ENCODE results near the gene CALML4. TPM values are rescaled to one million over a fixed set of nuclear protein-coding genes. Genes with fewer than 3 reads are reported as not detected.
A peak's percentile ranks its signal among the peaks of the same experiment; 100 is the strongest.

CALML4 gene
- total RNA-seq, 2 donors from 2014 or later = 3.3 to 12.7 TPM

GRCh38 chr15:68201879-68202261 is 3.3 kb downstream of the CALML4 start:
- WGBS, 2 donors = 35 to 49% methylated on average over 3 of the region's 3 CpGs
- TF ChIP-seq CTCF (IDR thresholded peaks at IDR 0.05) (no peak), POLR2A (IDR thresholded peaks at IDR 0.05) (no peak)
- intact Hi-C loops (cut with DNase I) = no loop called here

GRCh38 chr15:68201153-68201878 is 3.8 kb downstream of the CALML4 start:
- no peaks in the 10 kb centered on the region for H3K36me3 ChIP-seq (replicated peaks in 1 of 2; ENCODE audit: insufficient read depth in 1 of 2, low read depth in 2 of 2)
- no peak for TF ChIP-seq CTCF (IDR thresholded peaks at IDR 0.05)
- no peak for TF ChIP-seq POLR2A (IDR thresholded peaks at IDR 0.05)
- ATAC-seq (no peak), DNase-seq (no peak)
- H3K4me1 ChIP-seq = peaks cover 49% of the 10 kb centered on the region
- H3K9me3 ChIP-seq = no peaks in the 10 kb centered on the region
- 86 to 100% methylated on average over 3 to 7 of the region's 7 CpGs for WGBS, 2 donors
- intact Hi-C loops (cut with DNase I) = no loop called here
- H3K27ac ChIP-seq = no peak overlapping the region
- H3K27me3 ChIP-seq = no peaks in the 10 kb centered on the region
- no peak overlapping the region for H3K4me3 ChIP-seq

More at GRCh38 chr15:68201879-68202261, 3.3 kb downstream of the CALML4 start:
- Histone ChIP-seq H3K4me3 (no peak overlapping the region), H3K27me3 (no peaks in the 10 kb centered on the region), H3K27ac (no peak overlapping the region), H3K4me1 (peaks cover 51% of the 10 kb centered on the region), H3K9me3 (no peaks in the 10 kb centered on the region), H3K36me3 (replicated peaks in 1 of 2; ENCODE audit: insufficient read depth in 1 of 2, low read depth in 2 of 2) (no peaks in the 10 kb centered on the region)
- DNase-seq (no peak), ATAC-seq (no peak)

- H3K9me3 ChIP-seq = no peaks in the 10 kb centered on the region
- intact Hi-C loops (cut with DNase I) = no loop called here
- 56 to 66% methylated on average over 6 to 15 of the region's 16 CpGs for WGBS, 2 donors
- no peak for ATAC-seq
- no peak overlapping the region for H3K4me3 ChIP-seq
- H3K4me1 ChIP-seq = peaks cover 39% of the 10 kb centered on the region
- no peak for TF ChIP-seq CTCF (IDR thresholded peaks at IDR 0.05)
- no peak for TF ChIP-seq POLR2A (IDR thresholded peaks at IDR 0.05)
- no peaks in the 10 kb centered on the region for H3K27me3 ChIP-seq
- H3K27ac ChIP-seq = peak overlapping the region in 3 of 4 donors; percentile 13 to 36 (median 20)
- no peaks in the 10 kb centered on the region for H3K36me3 ChIP-seq (replicated peaks in 1 of 2; ENCODE audit: insufficient read depth in 1 of 2, low read depth in 2 of 2)
- no peak for DNase-seq
Observed at GRCh38 chr15:68200016-68200861, 4.9 kb downstream of the CALML4 start.

GRCh38 chr15:68199340-68199739 is 5.8 kb downstream of the CALML4 start:
- 50 to 59% methylated on average over 11 of the region's 11 CpGs for WGBS, 2 donors
- TF ChIP-seq POLR2A (IDR thresholded peaks at IDR 0.05) (no peak), CTCF (IDR thresholded peaks at IDR 0.05) (no peak)
- ATAC-seq (no peak), DNase-seq (no peak)
- peaks cover 33% of the 10 kb centered on the region for H3K4me1 ChIP-seq
- H3K4me3 ChIP-seq = no peak overlapping the region
- H3K36me3 ChIP-seq (replicated peaks in 1 of 2; ENCODE audit: insufficient read depth in 1 of 2, low read depth in 2 of 2) = no peaks in the 10 kb centered on the region
- no peaks in the 10 kb centered on the region for H3K27me3 ChIP-seq
- no peak overlapping the region for H3K27ac ChIP-seq
- no peaks in the 10 kb centered on the region for H3K9me3 ChIP-seq
- intact Hi-C loops (cut with DNase I) = no loop called here

All from body of pancreas (tissue), 4 donors.